Osteocyte (in vitro differentiated cells): ENCODE measurements around the gene RASAL1. TPM values are rescaled to one million over a fixed set of nuclear protein-coding genes. Genes with fewer than 3 reads are reported as not detected.

Experiments
- DNase-seq: peaks from one replicate; pipeline ENCODE4 v3.0.0; 2021; ENCODE audit warnings: mixed read lengths; ENCODE audit not compliant: unreplicated experiment; ENCODE audit errors: extremely low spot score
- H3K27ac Mint-ChIP-seq: one replicate; pipeline ENCODE4 v1.8.0; 2021; ENCODE audit warnings: mild to moderate bottlenecking, mixed read lengths; ENCODE audit not compliant: unreplicated experiment
- H3K27me3 Mint-ChIP-seq: one replicate; pipeline ENCODE4 v1.8.0; 2021; ENCODE audit warnings: mixed read lengths; ENCODE audit not compliant: unreplicated experiment
- H3K36me3 Mint-ChIP-seq: one replicate; pipeline ENCODE4 v1.8.0; 2021; ENCODE audit warnings: mixed read lengths; ENCODE audit not compliant: unreplicated experiment
- H3K4me1 Mint-ChIP-seq: one replicate; pipeline ENCODE4 v1.8.0; 2021; ENCODE audit warnings: mixed read lengths; ENCODE audit not compliant: unreplicated experiment
- H3K4me3 Mint-ChIP-seq: one replicate; pipeline ENCODE4 v1.8.0; 2021; ENCODE audit warnings: mild to moderate bottlenecking, moderate library complexity, mixed read lengths; ENCODE audit not compliant: unreplicated experiment
- H3K9me3 Mint-ChIP-seq: one replicate; pipeline ENCODE4 v1.8.0; 2021; ENCODE audit warnings: mixed read lengths; ENCODE audit not compliant: unreplicated experiment
- CTCF ChIP-seq: fragments of 200-600 bp; sonication (generic); IDR thresholded peaks from 2 replicates; pipeline ENCODE4 v1.5.0; 2021; ENCODE audit warnings: antibody characterized with exemption, mild to moderate bottlenecking, moderate library complexity
- total RNA-seq: library from RNA; stranded (reverse); gene quantifications from 2 replicates; pipeline ENCODE4 v1.2.1, GENCODE V29; 2021

RASAL1 gene
- total RNA-seq, 1 donor from 2014 or later: not detected

- no peak for TF ChIP-seq CTCF
- no peaks in the 10 kb centered on the region for H3K4me1 Mint-ChIP-seq
- no peaks in the 10 kb centered on the region for H3K27me3 Mint-ChIP-seq
- H3K36me3 Mint-ChIP-seq: peaks cover 48% of the 10 kb centered on the region
- no peaks in the 10 kb centered on the region for H3K9me3 Mint-ChIP-seq
- no peak overlapping the region for H3K27ac Mint-ChIP-seq
- H3K4me3 Mint-ChIP-seq: no peak overlapping the region
- no peak for DNase-seq
Observed at GRCh38 chr12:113172185-113172584, 36.6 kb upstream of the RASAL1 start.

GRCh38 chr12:113171543-113171942 lies 36.0 kb upstream of the RASAL1 start:
- no peak for DNase-seq
- H3K27me3 Mint-ChIP-seq: no peaks in the 10 kb centered on the region
- H3K4me1 Mint-ChIP-seq: no peaks in the 10 kb centered on the region

GRCh38 chr12:113170926-113171325 lies 35.4 kb upstream of the RASAL1 start:
- Mint-ChIP-seq H3K36me3 (peaks cover 45% of the 10 kb centered on the region), H3K4me3 (no peak overlapping the region), H3K27ac (no peak overlapping the region), H3K4me1 (no peaks in the 10 kb centered on the region), H3K27me3 (no peaks in the 10 kb centered on the region), H3K9me3 (no peaks in the 10 kb centered on the region)
- no peak for TF ChIP-seq CTCF
- DNase-seq: no peak

More at GRCh38 chr12:113171543-113171942, 36.0 kb upstream of the RASAL1 start:
- H3K36me3 Mint-ChIP-seq: peaks cover 44% of the 10 kb centered on the region
- no peak overlapping the region for H3K27ac Mint-ChIP-seq
- H3K9me3 Mint-ChIP-seq: no peaks in the 10 kb centered on the region
- no peak for TF ChIP-seq CTCF
- no peak overlapping the region for H3K4me3 Mint-ChIP-seq

GRCh38 chr12:113170457-113170856 lies 34.9 kb upstream of the RASAL1 start:
- H3K4me1 Mint-ChIP-seq: no peaks in the 10 kb centered on the region
- no peak for TF ChIP-seq CTCF
- H3K27ac Mint-ChIP-seq: no peak overlapping the region
- H3K36me3 Mint-ChIP-seq: peaks cover 46% of the 10 kb centered on the region
- DNase-seq: no peak
- H3K27me3 Mint-ChIP-seq: no peaks in the 10 kb centered on the region
- H3K9me3 Mint-ChIP-seq: no peaks in the 10 kb centered on the region
- H3K4me3 Mint-ChIP-seq: no peak overlapping the region

DNA sequence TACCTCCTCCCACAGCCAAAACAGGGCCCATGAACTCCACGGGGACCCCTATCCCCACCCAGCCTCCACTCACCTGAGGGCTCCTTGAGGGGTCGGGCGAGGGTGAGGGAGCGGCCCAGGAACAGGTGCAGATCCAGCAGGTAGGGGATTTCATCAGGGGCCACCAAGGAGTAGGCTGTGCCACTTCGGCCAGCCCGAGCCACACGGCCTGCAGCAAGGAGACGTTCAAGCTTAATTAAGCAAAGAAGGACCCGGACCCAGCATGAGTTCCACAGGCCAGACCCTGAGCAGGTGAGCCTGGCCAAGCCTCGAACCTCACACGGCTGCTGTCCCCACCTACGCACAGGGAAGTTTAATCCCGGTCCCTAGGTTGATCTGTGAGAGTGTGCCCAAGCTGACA lies 34.1 kb upstream of the RASAL1 start:
- H3K4me3 Mint-ChIP-seq: no peak overlapping the region

More for the DNA sequence above, 34.1 kb upstream of the RASAL1 start:
- Mint-ChIP-seq H3K9me3 (no peaks in the 10 kb centered on the region), H3K36me3 (peaks cover 43% of the 10 kb centered on the region), H3K27me3 (no peaks in the 10 kb centered on the region), H3K27ac (no peak overlapping the region), H3K4me1 (no peaks in the 10 kb centered on the region)
- TF ChIP-seq CTCF: no peak
- DNase-seq: no peak
